Smooth muscle cell (in vitro differentiated cells): Measurements from ENCODE around the gene SIK2. TPM values are rescaled to one million over a fixed set of nuclear protein-coding genes. Genes with fewer than 3 reads are reported as not detected.

Source experiments
- DNase-seq: peaks from one replicate; lab custom pipeline; 2025; ENCODE audit not compliant: unreplicated experiment; lab: John Stamatoyannopoulos, UW
- H2AFZ ChIP-seq: fragments of 200-600 bp; sonication (generic); 2 replicates; pipeline ENCODE4 v1.6.0; 2016; ENCODE audit warnings: antibody characterized with exemption, low read depth, mild to moderate bottlenecking
- H3F3A ChIP-seq: fragments of 200-600 bp; sonication (generic); 2 replicates; pipeline ENCODE4 v1.6.0; 2017; ENCODE audit warnings: antibody characterized with exemption, low read depth
- H3K27ac ChIP-seq: fragments of 200-600 bp; sonication (generic); 2 replicates; pipeline ENCODE4 v1.5.1; 2016; ENCODE audit warnings: low read depth, mild to moderate bottlenecking
- H3K27me3 ChIP-seq: fragments of 200-600 bp; sonication (generic); 2 replicates; pipeline ENCODE4 v1.6.1; 2016; ENCODE audit warnings: low read depth, mild to moderate bottlenecking
- H3K36me3 ChIP-seq: fragments of 200-600 bp; sonication (generic); 2 replicates; pipeline ENCODE4 v1.5.1; 2016; ENCODE audit warnings: low read depth
- H3K4me1 ChIP-seq: fragments of 200-600 bp; sonication (generic); 2 replicates; pipeline ENCODE4 v1.5.1; 2016; ENCODE audit warnings: low read depth
- H3K4me2 ChIP-seq: fragments of 200-600 bp; sonication (generic); 2 replicates; pipeline ENCODE4 v1.6.0; 2016; ENCODE audit warnings: mild to moderate bottlenecking
- H3K4me3 ChIP-seq: fragments of 200-600 bp; sonication (generic); 2 replicates; pipeline ENCODE4 v1.5.1; 2016; ENCODE audit warnings: mild to moderate bottlenecking
- H3K79me2 ChIP-seq: fragments of 200-600 bp; sonication (generic); 2 replicates; pipeline ENCODE4 v1.6.0; 2016; ENCODE audit warnings: low read depth, mild to moderate bottlenecking
- H3K9ac ChIP-seq: fragments of 200-600 bp; sonication (generic); 2 replicates; pipeline ENCODE4 v1.6.0; 2016; ENCODE audit warnings: low read depth
- H3K9me3 ChIP-seq: fragments of 200-600 bp; sonication (generic); replicated peaks from 2 replicates; pipeline ENCODE4 v1.5.1; 2016; ENCODE audit warnings: low read depth
- H4K20me1 ChIP-seq: fragments of 200-600 bp; sonication (generic); 2 replicates; pipeline ENCODE4 v1.6.0; 2016; ENCODE audit warnings: low read depth
- WGBS: methylation state at CpG from one replicate; pipeline ENCODE4 v1.1.7; 2016; ENCODE audit warnings: low lambda C conversion rate; 5-methylcytosine and 5-hydroxymethylcytosine counted together
- polyA plus RNA-seq: library from polyadenylated mRNA; unstranded; fragments of >200 nt; fragmentation: Nextera tagmentation; extraction: Ambion mirVana; gene quantifications from 2 replicates; pipeline ENCODE4 v1.2.1, GENCODE V29; 2016
- total RNA-seq: library from RNA; depleted of rRNA; stranded (reverse); fragments of >200 nt; gene quantifications from 2 replicates; pipeline ENCODE4 v1.2.3, GENCODE V29; 2014
- TF ChIP-seq, protein P1 (sequence below): fragments of 200-600 bp; sonication (generic); IDR thresholded peaks from 2 replicates; pipeline ENCODE4 v1.5.1; 2017; ENCODE audit warnings: borderline replicate concordance, mild to moderate bottlenecking, antibody characterized with exemption; ENCODE audit not compliant: insufficient read depth, poor library complexity, severe bottlenecking

Gene SIK2
- total and polyA plus RNA-seq, 2 experiments from 2014 or later: 1.9 to 14.1 TPM

DNA sequence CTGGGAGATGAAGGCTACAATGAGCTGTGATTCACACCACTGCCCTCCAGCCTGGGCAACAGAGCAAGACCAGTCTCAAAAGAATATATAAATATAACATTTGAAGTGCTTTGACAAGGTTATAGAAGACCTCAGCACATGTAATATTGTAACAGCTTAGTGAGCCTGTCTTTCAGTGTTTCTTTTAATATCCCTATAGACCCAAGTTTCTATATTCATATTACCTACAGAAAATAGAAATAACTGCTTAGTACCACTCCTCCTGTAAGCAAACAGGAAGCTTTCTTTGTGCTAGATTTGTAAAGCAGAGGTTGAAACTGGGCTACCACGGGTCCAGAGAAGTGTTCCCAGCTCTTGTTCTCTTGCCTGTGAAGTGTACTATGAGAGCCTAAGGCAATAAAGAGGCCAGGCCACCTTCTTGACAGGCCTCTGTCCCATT, 95.7 kb downstream of the SIK2 start:
- H3K9me3 ChIP-seq: no peaks in the 10 kb centered on the region
- no peaks in the 10 kb centered on the region for H3K27me3 ChIP-seq
- no peak overlapping the region for H2AFZ ChIP-seq
- peaks cover 18% of the 10 kb centered on the region for H3K79me2 ChIP-seq
- peaks cover 57% of the 10 kb centered on the region for H4K20me1 ChIP-seq
- H3K36me3 ChIP-seq: no peaks in the 10 kb centered on the region
- 97% methylated on average over 1 of the region's 1 CpG for WGBS
- no peaks in the 10 kb centered on the region for H3K4me1 ChIP-seq
- no peaks in the 10 kb centered on the region for H3F3A ChIP-seq
- no peak overlapping the region for H3K9ac ChIP-seq
- H3K27ac ChIP-seq: no peak overlapping the region
- DNase-seq: no peak
- no peak overlapping the region for H3K4me2 ChIP-seq
- TF ChIP-seq, protein P1, sequence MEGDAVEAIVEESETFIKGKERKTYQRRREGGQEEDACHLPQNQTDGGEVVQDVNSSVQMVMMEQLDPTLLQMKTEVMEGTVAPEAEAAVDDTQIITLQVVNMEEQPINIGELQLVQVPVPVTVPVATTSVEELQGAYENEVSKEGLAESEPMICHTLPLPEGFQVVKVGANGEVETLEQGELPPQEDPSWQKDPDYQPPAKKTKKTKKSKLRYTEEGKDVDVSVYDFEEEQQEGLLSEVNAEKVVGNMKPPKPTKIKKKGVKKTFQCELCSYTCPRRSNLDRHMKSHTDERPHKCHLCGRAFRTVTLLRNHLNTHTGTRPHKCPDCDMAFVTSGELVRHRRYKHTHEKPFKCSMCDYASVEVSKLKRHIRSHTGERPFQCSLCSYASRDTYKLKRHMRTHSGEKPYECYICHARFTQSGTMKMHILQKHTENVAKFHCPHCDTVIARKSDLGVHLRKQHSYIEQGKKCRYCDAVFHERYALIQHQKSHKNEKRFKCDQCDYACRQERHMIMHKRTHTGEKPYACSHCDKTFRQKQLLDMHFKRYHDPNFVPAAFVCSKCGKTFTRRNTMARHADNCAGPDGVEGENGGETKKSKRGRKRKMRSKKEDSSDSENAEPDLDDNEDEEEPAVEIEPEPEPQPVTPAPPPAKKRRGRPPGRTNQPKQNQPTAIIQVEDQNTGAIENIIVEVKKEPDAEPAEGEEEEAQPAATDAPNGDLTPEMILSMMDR: no peak
- no peak overlapping the region for H3K4me3 ChIP-seq

DNA sequence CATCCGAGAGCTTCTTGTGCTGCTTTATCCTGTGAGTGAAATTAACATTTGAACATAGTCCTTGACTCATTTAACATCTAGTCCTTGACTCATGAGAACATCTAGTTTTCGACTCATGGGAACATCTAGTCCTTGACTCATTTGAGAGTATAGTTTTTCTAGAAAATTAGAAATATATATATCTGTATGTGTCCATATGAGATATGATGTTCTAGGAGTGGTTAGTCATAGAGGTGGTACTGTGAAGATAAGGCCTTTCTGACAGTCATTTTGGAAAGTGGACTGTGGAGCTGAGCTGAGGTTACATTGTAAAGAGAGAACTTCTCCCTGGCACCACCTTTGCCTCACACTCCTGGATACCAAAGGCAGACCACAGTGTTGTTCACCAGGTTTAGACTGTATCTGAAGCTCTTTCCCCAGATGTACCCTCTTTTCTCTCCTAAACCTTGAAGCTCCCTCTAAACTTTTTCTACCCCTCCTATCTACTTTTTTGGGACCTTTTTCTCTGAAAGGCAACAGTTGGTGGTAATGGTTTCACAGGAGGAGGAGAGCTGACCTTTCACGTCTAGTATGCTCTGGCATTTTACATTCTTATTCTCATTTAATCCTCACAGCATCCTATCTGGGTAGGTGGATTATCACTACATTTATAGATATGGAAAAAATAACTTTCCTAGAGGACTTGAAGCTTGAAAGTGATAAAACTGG, 96.8 kb downstream of the SIK2 start:
- no peak overlapping the region for H3K4me2 ChIP-seq
- no peaks in the 10 kb centered on the region for H3K4me1 ChIP-seq
- H2AFZ ChIP-seq: no peak overlapping the region
- TF ChIP-seq, protein P1: no peak
- no peak overlapping the region for H3K4me3 ChIP-seq
- H3K9ac ChIP-seq: no peak overlapping the region
- DNase-seq: no peak
- WGBS: 82% methylated on average over 3 of the region's 3 CpGs
- no peaks in the 10 kb centered on the region for H3K9me3 ChIP-seq
- H3K27ac ChIP-seq: no peak overlapping the region
- peaks cover 18% of the 10 kb centered on the region for H3K79me2 ChIP-seq
- peaks cover 57% of the 10 kb centered on the region for H4K20me1 ChIP-seq
- no peaks in the 10 kb centered on the region for H3F3A ChIP-seq
- no peaks in the 10 kb centered on the region for H3K27me3 ChIP-seq
- H3K36me3 ChIP-seq: no peaks in the 10 kb centered on the region

DNA sequence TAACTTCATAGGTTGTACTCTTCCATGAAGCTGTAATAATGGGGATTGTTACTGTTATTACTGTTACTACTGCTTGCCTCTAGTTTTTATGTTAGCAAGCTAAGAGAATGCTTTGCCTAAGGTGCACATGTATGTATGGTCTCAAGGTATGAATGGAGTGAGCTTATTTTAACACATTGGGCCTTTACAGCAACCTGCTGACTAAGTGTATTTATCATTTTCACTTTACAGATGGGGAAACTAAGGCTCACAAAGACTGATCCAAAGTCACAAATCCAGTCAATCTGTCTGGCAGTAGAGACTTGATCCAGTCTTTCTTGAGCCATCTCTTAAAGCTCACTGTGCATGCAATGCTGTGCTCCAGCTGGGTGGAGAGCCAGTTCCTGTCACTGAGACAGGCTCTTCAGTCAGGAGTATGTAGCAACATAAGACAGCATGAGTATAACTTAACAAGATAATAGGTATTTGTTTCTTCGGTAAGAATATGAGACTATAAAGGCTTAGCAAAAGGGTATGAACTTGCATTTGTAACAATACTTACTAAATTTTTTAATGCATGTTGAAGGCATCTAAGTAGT, 97.4 kb downstream of the SIK2 start:
- no peak overlapping the region for H3K4me3 ChIP-seq
- H3K27me3 ChIP-seq: no peaks in the 10 kb centered on the region
- TF ChIP-seq, protein P1: no peak
- H3K36me3 ChIP-seq: no peaks in the 10 kb centered on the region
- peaks cover 18% of the 10 kb centered on the region for H3K79me2 ChIP-seq
- no peaks in the 10 kb centered on the region for H3K9me3 ChIP-seq
- 100% methylated on average over 1 of the region's 1 CpG for WGBS
- H3K9ac ChIP-seq: no peak overlapping the region
- H3F3A ChIP-seq: no peaks in the 10 kb centered on the region
- H4K20me1 ChIP-seq: peaks cover 56% of the 10 kb centered on the region
- no peak overlapping the region for H2AFZ ChIP-seq
- no peak overlapping the region for H3K27ac ChIP-seq
- H3K4me2 ChIP-seq: no peak overlapping the region
- DNase-seq: no peak
- no peaks in the 10 kb centered on the region for H3K4me1 ChIP-seq

DNA sequence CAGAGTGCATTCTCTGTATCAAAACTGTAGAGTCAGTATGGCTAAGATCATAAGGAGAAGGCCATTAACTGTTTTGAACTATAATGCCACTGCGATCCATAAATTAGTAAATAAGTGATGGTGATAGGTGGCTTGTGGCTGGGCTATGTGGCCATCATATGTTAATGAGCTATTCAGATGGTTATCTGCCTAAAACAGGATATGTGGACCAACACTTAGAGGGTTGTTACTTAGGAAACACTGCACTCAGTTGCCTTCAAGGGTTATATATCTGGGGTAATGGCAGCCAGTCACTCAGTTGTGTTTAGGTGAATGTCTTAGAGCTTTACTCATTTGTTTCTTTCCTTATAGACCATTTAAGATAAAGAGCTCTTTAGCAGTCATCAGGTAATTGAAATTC, 97.9 kb downstream of the SIK2 start:
- TF ChIP-seq, protein P1: no peak
- Histone ChIP-seq H3K9ac (no peak overlapping the region), H3K4me2 (no peak overlapping the region), H3K4me1 (no peaks in the 10 kb centered on the region), H3K27me3 (no peaks in the 10 kb centered on the region), H3K79me2 (peaks cover 13% of the 10 kb centered on the region), H4K20me1 (peaks cover 52% of the 10 kb centered on the region), H3K9me3 (no peaks in the 10 kb centered on the region), H3K27ac (no peak overlapping the region), H3K4me3 (no peak overlapping the region), H3K36me3 (no peaks in the 10 kb centered on the region), H3F3A (no peaks in the 10 kb centered on the region), H2AFZ (no peak overlapping the region)
- 97% methylated on average over 1 of the region's 1 CpG for WGBS
- no peak for DNase-seq
